HCT116 (cell line): ENCODE data around the gene EML2. TPM values are rescaled to one million over a fixed set of nuclear protein-coding genes. Genes with fewer than 3 reads are reported as not detected.

Experiments
- ATAC-seq: fragments of 200-7000 bp; cut with Tn5 transposase; 2 replicates; pipeline ENCODE4 v1.9.1; 2020; ENCODE audit warnings: mild to moderate bottlenecking, moderate library complexity
- BruUV-seq: library from RNA; stranded (reverse); fragments of 400-500 nt; replicated peaks from 2 replicates; lab custom pipeline; 2021; lab: Mats Ljungman, UMichigan
- CTCF ChIA-PET: fragments of 300-600 bp; sonication (Branson Sonifier 250); formaldehyde crosslinking; loops from one replicate; lab custom pipeline; 2021; ENCODE audit warnings: antibody characterized with exemption; lab: Charles Lee
- POLR2A ChIA-PET: fragments of 300-600, 350-600 bp; sonication (Branson Sonifier 250); formaldehyde crosslinking; loops from one replicate; lab custom pipeline; 2021; ENCODE audit warnings: antibody characterized with exemption; lab: Charles Lee
- RAD21 ChIA-PET, 2 experiments: fragments of 300-600 bp; sonication (Branson Sonifier 250); formaldehyde crosslinking; loops; one replicate each; lab custom pipeline; 2023; ENCODE audit warnings: low total read pairs in 2 of 2; ENCODE audit not compliant: uncharacterized antibody in 2 of 2, unreplicated experiment in 2 of 2, low non-redundant PET in 1 of 2; lab: Charles Lee
- DNase-seq: peaks from one replicate; pipeline ENCODE4 v3.0.0-alpha.2; 2010; ENCODE audit warnings: low read depth, low spot score
- H2AFZ ChIP-seq: fragments of 200-600 bp; shearing (Covaris generic), sonication (generic); 2 replicates; pipeline ENCODE4 v1.6.1; 2017; ENCODE audit warnings: low read depth, mixed run types, mixed read lengths, antibody characterized with exemption, low read length; ENCODE audit not compliant: poor library complexity, severe bottlenecking
- H3K27ac ChIP-seq: 2 replicates; pipeline ENCODE4 v1.5.1; 2012; ENCODE audit warnings: low read depth, low read length
- H3K27me3 ChIP-seq: fragments of 200-600 bp; sonication (generic); 2 replicates; pipeline ENCODE4 v1.6.1; 2016; ENCODE audit warnings: mixed run types, low read length, mixed read lengths; ENCODE audit not compliant: insufficient read depth
- H3K36me3 ChIP-seq, 2 experiments: fragments of 200-500 bp in 1 of 2; fragments of 200-600 bp in 1 of 2; sonication (Bioruptor generic) in 1 of 2; sonication (generic) in 1 of 2; 2 replicates each; pipeline versions ENCODE4 v1.5.1 to v1.6.1; 2014 to 2016; ENCODE audit warnings: low read length in 2 of 2, inconsistent platforms in 1 of 2, mixed read lengths in 1 of 2, mixed run types in 1 of 2; ENCODE audit not compliant: insufficient read depth in 2 of 2, control insufficient read depth in 1 of 2
- H3K4me1 ChIP-seq, 2 experiments: fragments of 200-600 bp in 1 of 2; sonication (generic) in 1 of 2; 2 replicates each; pipeline versions ENCODE4 v1.5.1 to v1.6.1; 2012 to 2017; ENCODE audit warnings: low read length in 2 of 2, inconsistent platforms in 1 of 2, mild to moderate bottlenecking in 1 of 2, mixed read lengths in 1 of 2, mixed run types in 1 of 2, moderate library complexity in 1 of 2; ENCODE audit not compliant: insufficient read depth in 2 of 2, control insufficient read depth in 1 of 2
- H3K4me2 ChIP-seq: fragments of 200-600 bp; sonication (generic); 2 replicates; pipeline ENCODE4 v1.6.1; 2017; ENCODE audit warnings: mixed run types, low read length, mixed read lengths
- H3K4me3 ChIP-seq, 2 experiments: fragments of 200-600 bp in 1 of 2; sonication (generic) in 1 of 2; replicated peaks in 1 of 2; 2 replicates each; pipeline ENCODE4 v1.5.1; 2011 to 2016; ENCODE audit warnings: low read length in 2 of 2, control low read depth in 1 of 2, low read depth in 1 of 2, mild to moderate bottlenecking in 1 of 2, mixed read lengths in 1 of 2, mixed run types in 1 of 2
- H3K79me2 ChIP-seq: fragments of 200-600 bp; sonication (generic); 2 replicates; pipeline ENCODE4 v1.6.1; 2017; ENCODE audit warnings: mild to moderate bottlenecking, mixed run types, low read length, moderate library complexity, mixed read lengths; ENCODE audit not compliant: insufficient read depth
- H3K9ac ChIP-seq: fragments of 200-600 bp; sonication (generic); 2 replicates; pipeline ENCODE4 v1.6.1; 2016; ENCODE audit warnings: low read length, mixed read lengths
- H3K9me2 ChIP-seq: fragments of 200-600 bp; sonication (generic), shearing (Covaris generic); 2 replicates; pipeline ENCODE4 v1.6.1; 2017; ENCODE audit warnings: mixed run types, mild to moderate bottlenecking, moderate library complexity; ENCODE audit not compliant: insufficient read depth
- H3K9me3 ChIP-seq, 2 experiments: fragments of 200-500 bp in 1 of 2; fragments of 200-600 bp in 1 of 2; sonication (Bioruptor generic) in 1 of 2; sonication (generic) in 1 of 2; 2 replicates each; pipeline ENCODE4 v1.6.1; 2014 to 2017; ENCODE audit warnings: low read length in 2 of 2, mixed read lengths in 2 of 2, inconsistent platforms in 1 of 2, low read depth in 1 of 2, mild to moderate bottlenecking in 1 of 2, mixed run types in 1 of 2, moderate library complexity in 1 of 2; ENCODE audit not compliant: control insufficient read depth in 1 of 2, insufficient read depth in 1 of 2
- H4K20me1 ChIP-seq: fragments of 200-600 bp; sonication (generic), shearing (Covaris generic); 2 replicates; pipeline ENCODE4 v1.6.1; 2017; ENCODE audit warnings: mixed run types, mild to moderate bottlenecking, moderate library complexity; ENCODE audit not compliant: insufficient read depth
- POLR2A ChIP-seq: IDR thresholded peaks from 2 replicates; pipeline ENCODE4 v1.7.0; 2011; ENCODE audit warnings: borderline replicate concordance; ENCODE audit not compliant: insufficient read depth, insufficient read length; ENCODE audit errors: extremely low read depth
- POLR2AphosphoS5 ChIP-seq: IDR thresholded peaks from 2 replicates; pipeline ENCODE4 v1.6.1; 2011; ENCODE audit warnings: mild to moderate bottlenecking, low read depth, low read length, moderate library complexity
- RAD21 ChIP-seq: IDR thresholded peaks from 2 replicates; pipeline ENCODE4 v1.6.1; 2012; ENCODE audit warnings: low read depth, mild to moderate bottlenecking
- SRF ChIP-seq: IDR thresholded peaks from 2 replicates; pipeline ENCODE4 v1.6.1; 2012; ENCODE audit warnings: low read depth
- TCF7L2 ChIP-seq: IDR thresholded peaks from 2 replicates; pipeline ENCODE4 v1.7.0; 2011; ENCODE audit warnings: borderline replicate concordance, inconsistent platforms; ENCODE audit not compliant: insufficient read depth, insufficient read length; ENCODE audit errors: extremely low read depth
- ZNF274 ChIP-seq: fragments of 200-500 bp; sonication (Bioruptor generic); IDR thresholded peaks from 2 replicates; pipeline ENCODE4 v1.6.1; 2014; ENCODE audit warnings: mild to moderate bottlenecking, low read depth, low read length, inconsistent platforms
- intact Hi-C: fragments of 100-400 bp; cut with micrococcal nuclease; formaldehyde crosslinking; loops from 2 replicates; pipeline ENCODE4 v1.10.0; 2022
- total RNA-seq: library from RNA; stranded (reverse); gene quantifications from one replicate; pipeline ENCODE4 v1.2.1, GENCODE V29; 2021; ENCODE audit not compliant: unreplicated experiment
- TF ChIP-seq, protein P1 (sequence below), 3 experiments: fragments of 200-600 bp in 1 of 3; sonication (generic) in 1 of 3; IDR thresholded peaks in 2 of 3; conservative IDR thresholded peaks in 1 of 3; 2 replicates each; pipeline ENCODE4 v1.5.1; 2012 to 2017; ENCODE audit warnings: low read depth in 2 of 3, low read length in 2 of 3, antibody characterized with exemption in 1 of 3, borderline replicate concordance in 1 of 3, control low read depth in 1 of 3, mild to moderate bottlenecking in 1 of 3, mixed read lengths in 1 of 3, mixed run types in 1 of 3, moderate library complexity in 1 of 3; ENCODE audit not compliant: insufficient read depth in 1 of 3

The EML2 gene
- total RNA-seq, 1 experiment from 2014 or later = 131 TPM

DNA sequence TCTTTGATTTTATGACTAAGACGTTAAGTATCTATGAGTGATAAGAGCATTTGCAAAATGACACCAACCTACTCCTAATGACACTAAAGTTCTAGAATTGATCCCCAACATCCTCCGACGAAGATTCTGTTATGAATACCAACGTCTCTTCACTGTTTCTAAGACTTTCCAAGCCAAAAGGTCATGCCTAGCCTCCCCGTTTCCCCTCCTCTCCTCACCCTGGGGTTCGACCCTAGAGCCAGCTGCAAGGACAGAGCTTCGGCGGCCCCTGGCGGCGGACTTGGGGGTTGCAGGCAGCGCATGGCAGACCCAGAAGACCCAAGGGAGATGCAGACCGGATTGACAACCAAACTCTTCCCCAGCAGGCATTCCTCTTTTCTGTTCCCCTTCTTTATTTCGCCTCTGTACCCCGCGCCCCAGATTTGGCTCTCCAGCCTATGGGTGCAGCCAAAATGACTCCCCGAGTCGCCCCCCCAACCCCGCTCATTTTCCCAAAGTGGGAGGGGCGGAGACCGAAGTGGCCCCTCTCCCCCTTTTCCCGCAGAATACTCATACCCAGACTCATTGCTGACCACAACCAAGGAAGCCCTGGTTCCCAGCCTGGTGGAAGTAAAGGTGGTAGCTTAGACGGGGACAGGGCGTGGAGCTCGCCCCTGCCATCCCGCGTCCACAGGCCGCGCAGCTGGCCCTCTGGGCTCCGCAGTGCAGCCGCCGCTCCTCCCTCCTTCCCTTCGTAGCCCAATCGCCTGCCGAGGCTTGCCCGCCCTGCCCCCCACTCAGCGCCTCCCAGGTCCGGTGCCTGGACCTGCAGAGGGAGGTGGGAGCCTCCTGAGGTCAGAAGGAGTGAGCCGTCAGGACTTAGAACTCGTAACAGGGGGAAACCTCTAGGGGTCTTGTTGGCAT is 4.1 kb upstream of the EML2 start:
- ATAC-seq (no peak), DNase-seq (peak; percentile 71)
- POLR2A ChIA-PET = interaction anchor here (0.7 to 4.7 kb wide), 7 partner anchors 11 to 176 kb away, joined by 3 to 54 read pairs (median 8); partner anchors contain the start of genes FOSB, GIPR, QPCTL and SNRPD2
- peak overlapping the region; percentile 96 for H3K4me2 ChIP-seq
- no TSS peak for BruUV-seq
- CTCF ChIA-PET = interaction anchor here (0.9 to 3.6 kb wide), 19 partner anchors 12 to 240 kb away, joined by 3 to 40 read pairs (median 8); partner anchors contain the start of genes GIPR and OPA3
- no peaks in the 10 kb centered on the region for H3K9me3 ChIP-seq
- no peaks in the 10 kb centered on the region for H3K9me2 ChIP-seq
- peak overlapping the region; percentile 79; the same call in 1 of the 2 replicates for H3K27ac ChIP-seq
- no peaks in the 10 kb centered on the region for H4K20me1 ChIP-seq
- H3K4me3 ChIP-seq = peak overlapping the region; percentile 53; a peak in 3 of 4 replicates
- H3K4me1 ChIP-seq = peaks cover 28 to 68% of the 10 kb centered on the region in 2 experiments
- H3K36me3 ChIP-seq = no peaks in the 10 kb centered on the region
- peaks cover 6% of the 10 kb centered on the region; the same call in 1 of the 2 replicates for H3K79me2 ChIP-seq
- TF ChIP-seq TCF7L2 = peak; percentile 27
- TF ChIP-seq, protein P1, sequence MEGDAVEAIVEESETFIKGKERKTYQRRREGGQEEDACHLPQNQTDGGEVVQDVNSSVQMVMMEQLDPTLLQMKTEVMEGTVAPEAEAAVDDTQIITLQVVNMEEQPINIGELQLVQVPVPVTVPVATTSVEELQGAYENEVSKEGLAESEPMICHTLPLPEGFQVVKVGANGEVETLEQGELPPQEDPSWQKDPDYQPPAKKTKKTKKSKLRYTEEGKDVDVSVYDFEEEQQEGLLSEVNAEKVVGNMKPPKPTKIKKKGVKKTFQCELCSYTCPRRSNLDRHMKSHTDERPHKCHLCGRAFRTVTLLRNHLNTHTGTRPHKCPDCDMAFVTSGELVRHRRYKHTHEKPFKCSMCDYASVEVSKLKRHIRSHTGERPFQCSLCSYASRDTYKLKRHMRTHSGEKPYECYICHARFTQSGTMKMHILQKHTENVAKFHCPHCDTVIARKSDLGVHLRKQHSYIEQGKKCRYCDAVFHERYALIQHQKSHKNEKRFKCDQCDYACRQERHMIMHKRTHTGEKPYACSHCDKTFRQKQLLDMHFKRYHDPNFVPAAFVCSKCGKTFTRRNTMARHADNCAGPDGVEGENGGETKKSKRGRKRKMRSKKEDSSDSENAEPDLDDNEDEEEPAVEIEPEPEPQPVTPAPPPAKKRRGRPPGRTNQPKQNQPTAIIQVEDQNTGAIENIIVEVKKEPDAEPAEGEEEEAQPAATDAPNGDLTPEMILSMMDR (IDR thresholded peaks at IDR 0.05 in 2 of 3, conservative IDR thresholded peaks at IDR 0.05 in 1 of 3; ENCODE audit: borderline replicate concordance in 1 of 3, insufficient read depth in 1 of 3, low read depth in 2 of 3, low read length in 2 of 3) = peak; percentile 97 to 99 (median 99)
- TF ChIP-seq POLR2AphosphoS5 = peak; percentile 34
- peak; percentile 21 for TF ChIP-seq POLR2A
- no peak for TF ChIP-seq ZNF274
- peak; percentile 98 for TF ChIP-seq RAD21
- no peak for TF ChIP-seq SRF
- RAD21 ChIA-PET = interaction anchor here (1.5 to 2.6 kb wide), 3 partner anchors 24 to 52 kb away, joined by 3 to 17 read pairs (median 9); partner anchors contain the start of gene GIPR (in 1 of the 2)
- H3K9ac ChIP-seq = no peak overlapping the region
- intact Hi-C loops = loop anchor here (1.0 to 5.0 kb wide), 4 partner anchors 36 to 158 kb away; no protein-coding TSS in a partner anchor
- H2AFZ ChIP-seq = peak overlapping the region; percentile 52
- no peaks in the 10 kb centered on the region for H3K27me3 ChIP-seq
